HAP-1 (cell line): ENCODE results near the gene SMPDL3B.

Experiments used
- DNase-seq, 2 experiments: peaks; one replicate each; pipeline ENCODE4 v3.0.0-alpha.2; 2016 to 2020; ENCODE audit warnings: low spot score in 2 of 2
- H3K27me3 ChIP-seq: fragments of 250-450 bp; sonication (Bioruptor Pico); 2 replicates; pipeline ENCODE4 v1.5.1; 2020; ENCODE audit warnings: low read depth, mild to moderate bottlenecking, moderate library complexity
- H3K36me3 ChIP-seq: fragments of 250-450 bp; sonication (Bioruptor Pico); replicated peaks from 2 replicates; pipeline ENCODE4 v1.5.1; 2020; ENCODE audit warnings: mild to moderate bottlenecking
- H3K4me1 ChIP-seq: fragments of 250-450 bp; sonication (Bioruptor Pico); 2 replicates; pipeline ENCODE4 v1.5.1; 2020; ENCODE audit warnings: mild to moderate bottlenecking
- H3K4me3 ChIP-seq: fragments of 250-450 bp; sonication (Bioruptor Pico); 2 replicates; pipeline ENCODE4 v1.5.1; 2020; ENCODE audit warnings: mild to moderate bottlenecking, moderate library complexity
- H3K9me3 ChIP-seq: fragments of 250-450 bp; sonication (Bioruptor Pico); 2 replicates; pipeline ENCODE4 v1.5.1; 2020; ENCODE audit warnings: mild to moderate bottlenecking, moderate library complexity
- in situ Hi-C: fragments of 300-500 bp; cut with MboI; formaldehyde crosslinking; loops from 3 replicates; pipeline ENCODE4 v1.14.3; 2020; ENCODE audit warnings: low sequenced_read_pairs, inconsistent platforms, mixed read lengths

SMPDL3B gene

GRCh38 chr1:27928216-27928954, 6.4 kb upstream of the SMPDL3B start:
- Histone ChIP-seq H3K27me3 (no peaks in the 10 kb centered on the region; the same call in 1 of the 2 replicates), H3K4me3 (no peak overlapping the region), H3K9me3 (no peaks in the 10 kb centered on the region), H3K36me3 (no peaks in the 10 kb centered on the region), H3K4me1 (no peaks in the 10 kb centered on the region)
- DNase-seq, result no peak
- in situ Hi-C loops, result no loop called here

DNA sequence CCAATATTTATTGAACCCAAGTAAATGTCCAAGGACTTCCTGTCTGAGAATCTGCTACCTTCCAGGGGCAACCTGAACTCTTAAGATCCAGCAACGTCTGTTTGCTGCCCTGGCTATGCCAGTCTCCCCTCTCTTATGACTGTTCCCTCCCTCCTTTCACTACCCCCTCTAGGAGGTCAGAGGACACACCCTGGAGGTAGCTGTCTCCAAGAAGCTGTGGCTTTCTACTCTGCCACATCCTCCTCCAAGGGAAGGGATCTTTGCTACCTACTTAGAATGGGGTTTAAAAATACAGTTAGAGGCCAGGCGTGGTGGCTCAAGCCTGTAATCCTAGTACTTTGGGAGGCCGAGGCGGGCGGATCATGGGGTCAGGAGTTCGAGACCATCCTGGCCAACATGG, 3.6 kb upstream of the SMPDL3B start:
- in situ Hi-C loops, result no loop called here
- no peak for DNase-seq
- H3K9me3 ChIP-seq, result no peaks in the 10 kb centered on the region
- no peaks in the 10 kb centered on the region; the same call in 1 of the 2 replicates for H3K27me3 ChIP-seq
- no peaks in the 10 kb centered on the region for H3K4me1 ChIP-seq
- H3K36me3 ChIP-seq, result no peaks in the 10 kb centered on the region
- no peak overlapping the region for H3K4me3 ChIP-seq

GRCh38 chr1:27931759-27932158, 3.0 kb upstream of the SMPDL3B start:
- no peak for DNase-seq
- in situ Hi-C loops, result no loop called here
- no peaks in the 10 kb centered on the region; the same call in 1 of the 2 replicates for H3K27me3 ChIP-seq

DNA sequence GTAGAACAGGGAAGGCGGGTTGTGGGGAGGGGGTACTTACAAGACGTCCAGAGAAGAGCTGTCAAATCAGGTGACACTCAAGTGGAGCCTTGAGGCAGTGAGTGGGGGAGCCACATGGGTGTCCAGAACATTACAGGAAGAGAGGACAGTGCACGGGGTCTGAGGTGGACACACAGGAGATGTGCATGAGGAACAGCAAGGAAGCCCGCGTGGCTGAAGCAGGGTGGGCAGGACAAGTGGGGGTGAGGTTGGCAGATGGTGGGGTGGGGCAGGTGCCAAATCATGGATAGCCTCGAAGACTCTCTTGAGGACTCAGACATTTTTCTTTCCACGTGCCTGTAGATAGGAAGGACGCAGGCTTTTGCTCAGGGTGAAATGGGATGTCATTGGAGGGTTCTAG, 921 bp downstream of the SMPDL3B start:
- in situ Hi-C loops, result no loop called here
- DNase-seq, result no peak
- no peaks in the 10 kb centered on the region for H3K4me1 ChIP-seq
- H3K36me3 ChIP-seq, result no peaks in the 10 kb centered on the region
- H3K4me3 ChIP-seq, result no peak overlapping the region
- H3K9me3 ChIP-seq, result no peaks in the 10 kb centered on the region
- no peaks in the 10 kb centered on the region for H3K27me3 ChIP-seq

More at GRCh38 chr1:27931759-27932158, 3.0 kb upstream of the SMPDL3B start:
- Histone ChIP-seq H3K9me3 (no peaks in the 10 kb centered on the region), H3K4me3 (no peak overlapping the region), H3K4me1 (no peaks in the 10 kb centered on the region), H3K36me3 (no peaks in the 10 kb centered on the region)

DNA sequence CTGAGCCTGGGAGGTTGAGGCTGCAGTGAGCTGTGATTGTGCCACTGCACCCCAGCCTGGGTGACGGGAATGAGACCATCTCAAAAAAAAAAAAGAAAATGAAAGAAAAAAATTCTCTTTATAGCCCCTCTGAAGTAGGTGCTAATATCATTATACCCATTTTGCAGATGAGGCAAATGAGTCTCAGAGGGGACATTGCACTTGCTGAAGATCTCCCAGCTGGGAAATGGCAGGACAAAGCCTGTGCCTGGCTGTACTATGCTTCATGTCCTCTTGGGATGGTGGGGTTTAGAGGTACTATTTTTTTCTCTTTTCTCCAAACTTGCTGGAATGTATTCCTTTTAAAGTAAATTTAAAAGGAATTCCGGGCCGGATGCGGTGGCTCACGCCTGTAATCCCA, 1.6 kb downstream of the SMPDL3B start:
- no peak for DNase-seq
- Histone ChIP-seq H3K27me3 (no peaks in the 10 kb centered on the region), H3K9me3 (no peaks in the 10 kb centered on the region), H3K4me3 (no peak overlapping the region), H3K4me1 (no peaks in the 10 kb centered on the region), H3K36me3 (no peaks in the 10 kb centered on the region)
- in situ Hi-C loops, result no loop called here

DNA sequence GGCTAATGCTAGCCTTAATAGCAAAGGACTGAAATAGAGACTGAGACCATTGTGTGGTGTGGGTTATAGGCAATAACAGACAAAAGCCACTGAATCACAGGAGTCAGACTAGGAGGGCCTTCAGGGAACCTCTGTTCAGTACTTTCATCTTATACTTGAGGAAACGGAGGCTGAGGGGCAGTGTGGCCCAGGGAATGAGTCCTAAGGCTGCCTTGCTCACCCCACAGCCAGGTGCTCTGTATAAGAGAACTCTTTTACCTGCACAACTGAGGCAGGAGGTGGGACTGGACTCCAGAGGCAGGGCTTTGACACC, 2.7 kb downstream of the SMPDL3B start:
- no peaks in the 10 kb centered on the region for H3K27me3 ChIP-seq
- no peaks in the 10 kb centered on the region for H3K36me3 ChIP-seq
- no peaks in the 10 kb centered on the region for H3K9me3 ChIP-seq
- in situ Hi-C loops, result no loop called here
- no peak for DNase-seq
- H3K4me3 ChIP-seq, result no peak overlapping the region
- H3K4me1 ChIP-seq, result no peaks in the 10 kb centered on the region

DNA sequence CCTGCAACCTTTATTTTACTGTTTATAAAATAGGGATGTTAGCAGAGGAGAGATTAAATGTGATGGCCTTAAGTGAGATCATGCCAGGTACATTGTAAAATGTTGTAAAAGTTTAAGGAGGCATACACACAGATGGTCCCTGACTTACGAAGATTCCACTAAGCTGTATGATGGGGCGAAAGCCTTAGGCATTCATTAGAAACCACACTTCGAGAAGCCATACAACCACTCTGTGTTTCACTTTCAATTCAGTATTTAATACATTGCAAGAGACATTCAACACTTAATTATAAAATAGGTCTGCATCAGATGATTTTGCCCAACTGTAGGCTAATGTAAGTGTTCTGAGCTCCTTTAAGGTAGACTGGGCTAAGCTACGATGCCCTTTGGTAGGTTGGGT, 3.7 kb downstream of the SMPDL3B start:
- Histone ChIP-seq H3K27me3 (no peaks in the 10 kb centered on the region), H3K4me1 (no peaks in the 10 kb centered on the region), H3K36me3 (no peaks in the 10 kb centered on the region), H3K4me3 (no peak overlapping the region), H3K9me3 (no peaks in the 10 kb centered on the region)
- in situ Hi-C loops, result no loop called here
- DNase-seq, result no peak

DNA sequence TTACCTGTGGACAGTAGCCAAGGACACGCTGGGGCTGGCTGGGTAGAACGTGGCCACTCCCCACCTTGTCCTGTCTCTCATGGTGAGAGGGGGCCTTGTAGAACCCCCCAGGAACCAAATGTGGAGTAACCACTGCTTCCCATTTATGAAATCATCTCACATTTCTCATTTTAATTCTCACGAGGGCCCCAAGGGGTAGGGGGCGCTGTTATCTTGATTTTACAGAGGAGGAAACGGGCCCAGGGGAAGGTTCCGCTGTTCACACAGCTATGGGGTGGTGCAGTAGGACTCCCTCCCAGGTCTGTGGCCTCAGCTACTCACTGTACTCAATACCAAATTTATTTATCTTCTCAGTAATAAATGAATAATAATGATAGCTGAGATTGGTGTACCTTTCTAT, 5.5 kb downstream of the SMPDL3B start:
- Histone ChIP-seq H3K36me3 (no peaks in the 10 kb centered on the region), H3K4me1 (no peaks in the 10 kb centered on the region), H3K9me3 (no peaks in the 10 kb centered on the region), H3K27me3 (no peaks in the 10 kb centered on the region), H3K4me3 (no peak overlapping the region)
- in situ Hi-C loops, result no loop called here
- DNase-seq, result peak in 1 of 2 experiments; percentile 75

DNA sequence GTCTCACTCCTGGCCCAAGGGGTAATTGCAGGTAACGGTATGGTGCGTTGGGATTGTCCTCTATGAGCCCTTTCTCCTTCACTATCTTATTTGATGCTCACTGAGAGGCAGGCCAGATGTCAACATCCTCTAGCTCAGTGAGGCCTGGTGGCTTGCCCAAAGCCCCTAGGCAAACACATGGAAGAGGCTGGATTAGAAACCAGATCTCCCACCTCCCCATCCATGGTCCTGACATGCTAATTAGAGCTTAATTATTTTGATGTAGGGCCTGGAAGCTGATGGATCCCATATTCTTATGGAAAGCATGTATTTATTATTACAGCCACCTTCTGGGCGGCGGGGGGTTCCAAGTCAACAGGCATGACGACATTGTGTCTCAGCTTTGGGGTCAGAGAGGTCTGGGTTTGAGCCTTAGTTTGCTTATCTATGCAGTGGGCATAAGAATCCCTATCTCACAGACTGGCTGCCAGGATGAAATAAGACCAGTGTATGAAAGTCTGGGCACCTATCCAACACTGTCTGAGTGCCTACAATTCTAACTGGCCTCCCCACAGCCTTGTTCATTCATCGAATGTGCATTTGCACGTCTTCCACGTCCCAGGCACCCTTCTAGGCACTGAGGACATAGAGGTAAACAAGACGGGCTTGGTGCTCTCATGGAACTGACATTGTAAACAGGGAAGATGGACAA, 6.2 kb downstream of the SMPDL3B start:
- no peaks in the 10 kb centered on the region for H3K36me3 ChIP-seq
- H3K4me1 ChIP-seq, result no peaks in the 10 kb centered on the region
- H3K27me3 ChIP-seq, result no peaks in the 10 kb centered on the region
- no peak overlapping the region for H3K4me3 ChIP-seq
- DNase-seq, result no peak
- no peaks in the 10 kb centered on the region for H3K9me3 ChIP-seq
- in situ Hi-C loops, result no loop called here

DNA sequence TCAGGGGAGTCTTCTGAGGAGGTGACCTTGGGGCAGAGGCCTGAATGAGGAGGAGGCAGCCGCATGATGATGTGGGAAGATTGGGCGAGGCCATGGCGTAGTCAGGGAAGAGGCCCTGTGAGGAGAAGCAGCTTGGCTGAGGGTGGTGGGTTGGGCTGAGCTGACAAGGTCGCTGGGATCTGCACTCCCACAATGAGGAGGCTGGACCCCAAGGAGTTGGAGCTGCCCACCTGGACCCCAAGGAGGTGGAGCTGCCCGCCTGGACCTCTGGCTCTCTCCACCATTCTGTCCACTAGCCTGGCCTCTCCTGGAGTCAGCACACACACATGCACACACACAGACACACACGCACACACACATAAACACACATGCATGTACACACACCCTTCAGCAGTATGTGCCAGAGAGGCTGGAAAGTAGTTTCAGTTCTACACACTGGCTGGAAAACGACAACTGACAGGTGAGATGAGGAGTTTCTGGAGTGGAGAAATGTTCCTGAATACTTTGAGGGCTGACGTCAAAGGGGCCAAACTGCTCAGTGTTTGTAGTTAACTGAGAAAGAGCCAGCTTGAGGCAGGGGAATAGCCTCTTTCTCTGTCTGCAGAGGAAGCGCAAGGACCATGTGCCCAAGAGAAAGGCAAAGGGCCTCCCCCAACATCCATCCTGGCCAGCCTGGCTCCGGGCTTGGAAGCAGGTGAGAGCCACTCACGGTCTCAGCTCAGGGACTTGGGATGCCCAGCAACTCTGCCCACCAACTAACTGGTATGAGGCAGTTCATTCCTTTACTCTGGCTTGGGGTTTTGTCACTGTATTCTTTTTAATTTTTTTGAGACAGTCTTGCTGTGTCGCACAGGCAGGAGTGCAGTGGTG, 7.1 kb downstream of the SMPDL3B start:
- Histone ChIP-seq H3K27me3 (no peaks in the 10 kb centered on the region), H3K36me3 (no peaks in the 10 kb centered on the region), H3K4me1 (no peaks in the 10 kb centered on the region), H3K9me3 (no peaks in the 10 kb centered on the region), H3K4me3 (no peak overlapping the region)
- DNase-seq, result no peak
- in situ Hi-C loops, result no loop called here

- H3K9me3 ChIP-seq, result no peaks in the 10 kb centered on the region
- no peak overlapping the region for H3K4me3 ChIP-seq
- DNase-seq, result no peak
- H3K4me1 ChIP-seq, result no peaks in the 10 kb centered on the region
- no peaks in the 10 kb centered on the region for H3K27me3 ChIP-seq
- in situ Hi-C loops, result no loop called here
- no peaks in the 10 kb centered on the region for H3K36me3 ChIP-seq
Observed at GRCh38 chr1:27945020-27945419, 10.2 kb downstream of the SMPDL3B start.

DNA sequence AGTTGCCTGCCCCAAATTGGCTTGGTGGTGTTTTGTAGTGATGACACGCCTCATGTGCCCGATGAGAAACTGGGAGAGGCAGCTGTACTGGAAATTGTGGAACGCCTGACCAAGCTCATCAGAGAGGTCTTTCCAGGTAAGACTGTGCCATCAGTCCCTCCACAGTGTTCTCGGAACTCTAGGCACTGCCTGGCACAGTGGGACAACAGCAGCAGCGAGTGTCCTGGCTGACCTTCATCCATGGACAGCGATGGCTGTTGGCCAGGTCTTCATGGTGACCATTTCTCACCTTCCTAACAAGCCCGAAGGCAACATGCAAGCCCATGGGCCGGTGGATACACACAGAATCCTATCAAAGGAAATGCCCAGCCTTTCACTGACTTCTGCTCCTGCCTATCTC, 14.2 kb downstream of the SMPDL3B start:
- in situ Hi-C loops, result no loop called here
- no peaks in the 10 kb centered on the region for H3K36me3 ChIP-seq
- no peak for DNase-seq

DNA sequence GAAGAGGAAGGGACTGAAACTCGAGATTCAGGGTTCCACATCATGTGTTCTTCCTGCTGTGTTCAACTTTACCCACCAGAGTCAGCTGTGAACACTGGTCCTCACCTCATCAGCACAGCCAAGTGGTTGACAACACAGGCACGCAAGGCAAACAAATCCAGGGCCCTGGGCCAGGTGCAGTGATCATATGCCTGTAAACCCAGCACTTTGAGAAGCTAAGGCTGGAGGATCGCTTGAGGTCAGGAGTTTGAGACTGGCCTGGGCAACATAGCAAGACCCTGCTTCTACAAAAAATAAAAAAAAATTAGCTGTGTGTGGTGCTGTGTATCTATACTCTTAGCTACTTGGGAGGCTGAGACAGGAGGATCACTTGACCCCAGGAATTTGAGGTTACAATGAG, 16.6 kb downstream of the SMPDL3B start:
- H3K4me1 ChIP-seq, result no peaks in the 10 kb centered on the region
- DNase-seq, result no peak
- no peaks in the 10 kb centered on the region; the same call in 1 of the 2 replicates for H3K27me3 ChIP-seq
- H3K9me3 ChIP-seq, result no peaks in the 10 kb centered on the region
- no peaks in the 10 kb centered on the region for H3K36me3 ChIP-seq
- H3K4me3 ChIP-seq, result no peak overlapping the region
- in situ Hi-C loops, result no loop called here

More for the DNA sequence above, 14.2 kb downstream of the SMPDL3B start:
- no peaks in the 10 kb centered on the region for H3K9me3 ChIP-seq
- H3K4me1 ChIP-seq, result no peaks in the 10 kb centered on the region
- no peaks in the 10 kb centered on the region; the same call in 1 of the 2 replicates for H3K27me3 ChIP-seq
- H3K4me3 ChIP-seq, result no peak overlapping the region

GRCh38 chr1:27952147-27952546, 17.3 kb downstream of the SMPDL3B start:
- Histone ChIP-seq H3K4me3 (no peak overlapping the region), H3K4me1 (no peaks in the 10 kb centered on the region), H3K9me3 (no peaks in the 10 kb centered on the region), H3K27me3 (no peaks in the 10 kb centered on the region; the same call in 1 of the 2 replicates), H3K36me3 (no peaks in the 10 kb centered on the region)
- DNase-seq, result no peak
- in situ Hi-C loops, result no loop called here
